CD4-positive, alpha-beta T cell (primary cell): Measurements from ENCODE around the gene RPUSD4. TPM values are rescaled to one million over a fixed set of nuclear protein-coding genes. Genes with fewer than 3 reads are reported as not detected.

Experiments
- ATAC-seq: fragments of 200-7000 bp; cut with Tn5 transposase; one replicate; pipeline ENCODE4 v1.10.0; 2022; ENCODE audit warnings: mild to moderate bottlenecking; ENCODE audit not compliant: poor library complexity
- CTCF ChIA-PET: fragments of 350-600 bp; sonication (Branson Sonifier 250); formaldehyde crosslinking; loops from one replicate; lab custom pipeline; 2021; ENCODE audit warnings: antibody characterized with exemption, inconsistent platforms; lab: Charles Lee
- POLR2A ChIA-PET: fragments of 350-600 bp; sonication (Branson Sonifier 250); formaldehyde crosslinking; loops from one replicate; lab custom pipeline; 2021; ENCODE audit warnings: antibody characterized with exemption, inconsistent platforms; lab: Charles Lee
- DNase-seq, 14 experiments: peaks; one replicate each; pipeline ENCODE4 v3.0.0-alpha.2; 2013 to 2020; ENCODE audit warnings: mixed read lengths in 2 of 14
- H3K27ac ChIP-seq, 2 donors: one replicate each; pipeline versions ENCODE4 v1.5.1 to v1.7.0; 2013; ENCODE audit warnings: low read length in 2 of 2, low read depth in 1 of 2, mild to moderate bottlenecking in 1 of 2
- H3K27me3 ChIP-seq, 2 experiments: 1 replicate in 1 of 2; 2 replicates in 1 of 2; pipeline versions ENCODE4 v1.6.1 to v1.7.0; 2013; ENCODE audit warnings: low read length in 2 of 2, control low read depth in 1 of 2, mild to moderate bottlenecking in 1 of 2, moderate library complexity in 1 of 2; ENCODE audit not compliant: insufficient read depth in 2 of 2, control insufficient read depth in 1 of 2
- H3K36me3 ChIP-seq: one replicate; pipeline ENCODE4 v1.6.1; 2013; ENCODE audit warnings: low read length, control low read depth; ENCODE audit not compliant: insufficient read depth
- H3K4me1 ChIP-seq: one replicate; pipeline ENCODE4 v1.6.1; 2013; ENCODE audit warnings: low read length, control low read depth; ENCODE audit not compliant: insufficient read depth
- H3K4me3 ChIP-seq: one replicate; pipeline ENCODE4 v1.5.1; 2013; ENCODE audit warnings: mild to moderate bottlenecking, low read length, moderate library complexity
- H3K9me3 ChIP-seq, 2 experiments: 1 replicate in 1 of 2; 2 replicates in 1 of 2; pipeline versions ENCODE4 v1.6.1 to v1.7.0; 2013; ENCODE audit warnings: low read length in 2 of 2, mild to moderate bottlenecking in 2 of 2, control low read depth in 1 of 2, moderate library complexity in 1 of 2; ENCODE audit not compliant: control insufficient read depth in 1 of 2, insufficient read depth in 1 of 2
- H3K27ac Mint-ChIP-seq: one replicate; pipeline ENCODE4 v1.8.0; 2020; ENCODE audit warnings: mixed read lengths
- H3K27me3 Mint-ChIP-seq: one replicate; pipeline ENCODE4 v1.8.0; 2021; ENCODE audit warnings: mixed read lengths
- H3K36me3 Mint-ChIP-seq: one replicate; pipeline ENCODE4 v1.8.0; 2021; ENCODE audit warnings: low read depth, mixed read lengths
- H3K4me1 Mint-ChIP-seq: one replicate; pipeline ENCODE4 v1.8.0; 2021; ENCODE audit warnings: low read depth, mixed read lengths
- H3K4me3 Mint-ChIP-seq: one replicate; pipeline ENCODE4 v1.8.0; 2020; ENCODE audit warnings: mild to moderate bottlenecking, mixed read lengths
- H3K9me3 Mint-ChIP-seq: one replicate; pipeline ENCODE4 v1.8.0; 2020; ENCODE audit warnings: mixed read lengths
- intact Hi-C, 2 experiments: fragments of 100-400 bp; cut with DNase I in 1 of 2; cut with micrococcal nuclease in 1 of 2; formaldehyde crosslinking; loops; one replicate each; pipeline versions ENCODE4 v1.15.1 to v1.9.0; 2023 to 2025; cut with DNase I, micrococcal nuclease
- total RNA-seq, 174 experiments: library from RNA in 2 of 174; stranded (reverse) in 2 of 174; gene quantifications; one replicate each; pipeline ENCODE4 v1.2.3 and lab custom pipeline; 2021 to 2026
- TF ChIP-seq, protein P1 (sequence below): fragments of 200-600 bp; IDR thresholded peaks from one replicate; pipeline ENCODE4 v1.8.0; 2022; ENCODE audit warnings: antibody characterized with exemption, mild to moderate bottlenecking

The RPUSD4 gene
- total RNA-seq, 2 experiments from 2014 or later: 33.1 to 37.6 TPM

DNA sequence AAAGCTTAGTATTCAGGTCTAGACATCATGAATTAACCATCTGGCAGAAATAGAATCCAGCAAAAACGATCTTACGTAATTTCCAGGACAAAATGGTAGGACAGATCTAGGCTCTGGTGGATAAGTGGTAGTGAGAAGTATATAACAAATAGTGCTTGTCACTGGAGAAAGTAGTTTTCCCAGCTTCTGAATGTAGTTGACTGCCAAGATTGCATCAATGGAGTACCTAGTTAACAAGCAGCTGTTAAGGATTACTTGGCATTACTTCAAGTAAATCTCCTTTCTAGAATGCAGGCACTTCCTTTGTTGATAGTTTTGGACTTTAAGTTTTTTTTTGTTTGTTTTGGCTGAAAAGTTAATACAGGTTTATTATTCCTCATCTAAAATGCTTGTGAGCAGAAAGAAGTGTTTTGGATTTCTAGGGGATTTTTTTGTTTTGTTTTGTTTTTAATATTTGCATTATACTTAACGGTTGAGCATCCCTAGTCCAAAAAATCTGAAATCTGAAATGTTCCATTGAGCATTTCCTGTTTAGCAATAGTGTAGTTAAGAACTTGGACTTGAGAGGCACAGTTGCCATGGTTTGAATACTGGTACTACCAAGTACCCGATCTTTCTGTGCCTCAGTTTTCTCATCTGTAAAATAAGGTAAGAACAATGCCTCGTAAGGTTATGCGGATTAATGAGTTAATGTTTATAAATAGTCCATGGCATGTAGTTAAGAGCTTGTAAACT is 20.4 kb upstream of the RPUSD4 start:
- H3K4me3 ChIP-seq: no peak overlapping the region
- H3K36me3 ChIP-seq: peaks cover 4% of the 10 kb centered on the region
- no peaks in the 10 kb centered on the region for H3K27me3 ChIP-seq
- H3K27ac Mint-ChIP-seq: no peak overlapping the region
- H3K4me1 Mint-ChIP-seq: no peaks in the 10 kb centered on the region
- H3K27me3 Mint-ChIP-seq: no peaks in the 10 kb centered on the region
- H3K36me3 Mint-ChIP-seq: peaks cover 21% of the 10 kb centered on the region
- TF ChIP-seq, protein P1, sequence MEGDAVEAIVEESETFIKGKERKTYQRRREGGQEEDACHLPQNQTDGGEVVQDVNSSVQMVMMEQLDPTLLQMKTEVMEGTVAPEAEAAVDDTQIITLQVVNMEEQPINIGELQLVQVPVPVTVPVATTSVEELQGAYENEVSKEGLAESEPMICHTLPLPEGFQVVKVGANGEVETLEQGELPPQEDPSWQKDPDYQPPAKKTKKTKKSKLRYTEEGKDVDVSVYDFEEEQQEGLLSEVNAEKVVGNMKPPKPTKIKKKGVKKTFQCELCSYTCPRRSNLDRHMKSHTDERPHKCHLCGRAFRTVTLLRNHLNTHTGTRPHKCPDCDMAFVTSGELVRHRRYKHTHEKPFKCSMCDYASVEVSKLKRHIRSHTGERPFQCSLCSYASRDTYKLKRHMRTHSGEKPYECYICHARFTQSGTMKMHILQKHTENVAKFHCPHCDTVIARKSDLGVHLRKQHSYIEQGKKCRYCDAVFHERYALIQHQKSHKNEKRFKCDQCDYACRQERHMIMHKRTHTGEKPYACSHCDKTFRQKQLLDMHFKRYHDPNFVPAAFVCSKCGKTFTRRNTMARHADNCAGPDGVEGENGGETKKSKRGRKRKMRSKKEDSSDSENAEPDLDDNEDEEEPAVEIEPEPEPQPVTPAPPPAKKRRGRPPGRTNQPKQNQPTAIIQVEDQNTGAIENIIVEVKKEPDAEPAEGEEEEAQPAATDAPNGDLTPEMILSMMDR: no peak
- intact Hi-C loops: no loop called here
- ATAC-seq: no peak
- no peaks in the 10 kb centered on the region for H3K4me1 ChIP-seq
- no peaks in the 10 kb centered on the region for H3K9me3 ChIP-seq
- ChIA-PET CTCF (no interaction called here), POLR2A (no interaction called here)
- DNase-seq: no peak
- no peaks in the 10 kb centered on the region for H3K9me3 Mint-ChIP-seq
- H3K4me3 Mint-ChIP-seq: no peak overlapping the region
- no peak overlapping the region for H3K27ac ChIP-seq

DNA sequence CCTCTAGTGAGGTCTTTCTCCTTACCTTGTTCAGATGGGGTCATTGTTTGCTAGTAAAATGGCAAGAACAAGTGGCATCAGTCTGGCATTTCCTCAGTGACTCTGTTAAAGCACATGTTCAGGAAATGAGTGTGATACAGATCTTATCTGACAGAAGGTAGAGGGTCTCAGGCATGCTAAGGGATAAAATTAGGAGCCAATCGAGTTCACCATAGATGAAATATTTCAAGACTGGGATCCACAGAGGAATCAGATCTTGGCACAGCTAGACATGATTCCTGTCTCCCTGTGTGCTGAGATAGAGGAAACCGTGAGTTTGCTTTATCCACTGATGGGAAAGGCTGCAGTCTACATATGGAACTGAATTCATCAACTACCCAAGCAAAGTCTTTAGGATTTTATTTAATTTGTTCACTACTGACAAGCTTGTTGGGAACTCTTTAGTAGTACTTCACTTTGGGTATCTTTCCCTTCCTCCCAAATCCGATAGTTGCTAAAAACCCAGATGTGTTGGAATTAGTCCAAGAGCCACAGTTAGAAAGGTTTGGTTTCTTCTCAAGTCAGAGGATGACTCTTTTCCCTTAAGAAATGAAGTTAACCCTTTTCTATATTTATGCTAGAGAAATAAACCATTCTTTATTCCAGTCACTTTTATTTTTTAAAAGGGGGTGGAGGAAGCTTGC is 18.5 kb upstream of the RPUSD4 start:
- no peaks in the 10 kb centered on the region for H3K9me3 ChIP-seq
- ChIA-PET CTCF (no interaction called here), POLR2A (no interaction called here)
- no peaks in the 10 kb centered on the region for H3K9me3 Mint-ChIP-seq
- peaks cover 8% of the 10 kb centered on the region for H3K36me3 Mint-ChIP-seq
- ATAC-seq (no peak), DNase-seq (no peak)
- peaks cover 4% of the 10 kb centered on the region for H3K36me3 ChIP-seq
- H3K27ac Mint-ChIP-seq: no peak overlapping the region
- no peak overlapping the region for H3K27ac ChIP-seq
- H3K27me3 ChIP-seq: no peaks in the 10 kb centered on the region
- intact Hi-C loops: no loop called here
- no peak overlapping the region for H3K4me3 ChIP-seq
- H3K27me3 Mint-ChIP-seq: no peaks in the 10 kb centered on the region
- H3K4me1 Mint-ChIP-seq: no peaks in the 10 kb centered on the region
- H3K4me3 Mint-ChIP-seq: no peak overlapping the region
- TF ChIP-seq, protein P1: no peak
- H3K4me1 ChIP-seq: no peaks in the 10 kb centered on the region

DNA sequence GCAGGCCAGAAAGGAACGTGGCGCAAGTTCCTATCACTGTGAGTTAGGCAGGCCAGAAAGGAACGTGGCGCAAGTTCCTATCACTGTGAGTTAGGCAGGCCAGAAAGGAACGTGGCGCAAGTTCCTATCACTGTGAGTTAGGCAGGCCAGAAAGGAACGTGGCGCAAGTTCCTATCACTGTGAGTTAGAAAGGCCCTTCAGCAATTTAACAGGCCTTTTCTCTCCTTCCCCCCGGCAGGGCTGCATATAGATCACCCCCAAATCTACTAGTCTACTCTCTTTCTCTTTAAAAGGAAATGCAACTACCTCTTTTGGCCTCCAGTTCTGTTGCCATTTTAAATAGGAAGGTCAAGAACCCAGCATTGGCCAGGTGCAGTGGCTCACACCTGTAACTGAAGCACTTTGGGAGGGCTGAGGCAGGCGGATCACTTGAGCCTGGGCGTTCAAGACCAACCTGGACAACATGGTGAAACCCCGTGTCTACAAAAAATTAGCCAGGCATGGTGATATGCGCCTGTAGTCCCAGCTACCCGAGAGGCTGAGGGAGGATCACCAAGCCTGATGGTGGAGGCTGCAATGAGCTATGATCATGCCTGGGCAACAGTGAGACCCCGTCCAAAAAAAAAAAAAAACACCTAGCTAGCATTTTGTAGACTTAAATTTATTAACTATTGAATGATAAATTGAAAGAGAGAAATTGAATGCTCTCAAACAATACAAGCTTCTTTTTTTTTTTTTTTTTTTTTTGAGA is 15.1 kb upstream of the RPUSD4 start:
- no peak overlapping the region for H3K27ac ChIP-seq
- H3K9me3 ChIP-seq: no peaks in the 10 kb centered on the region
- Mint-ChIP-seq H3K36me3 (peaks cover 4% of the 10 kb centered on the region), H3K27ac (no peak overlapping the region), H3K4me3 (no peak overlapping the region), H3K9me3 (no peaks in the 10 kb centered on the region), H3K4me1 (peaks cover 5% of the 10 kb centered on the region), H3K27me3 (no peaks in the 10 kb centered on the region)
- no peak for ATAC-seq
- ChIA-PET CTCF (no interaction called here), POLR2A (no interaction called here)
- no peak overlapping the region for H3K4me3 ChIP-seq
- TF ChIP-seq, protein P1: no peak
- H3K36me3 ChIP-seq: no peaks in the 10 kb centered on the region
- intact Hi-C loops: no loop called here
- H3K27me3 ChIP-seq: no peaks in the 10 kb centered on the region
- no peaks in the 10 kb centered on the region for H3K4me1 ChIP-seq
- no peak for DNase-seq
